Cardiac muscle cell (in vitro differentiated cells and primary cell): ENCODE results near the gene CLCN5. TPM values are rescaled to one million over a fixed set of nuclear protein-coding genes. Genes with fewer than 3 reads are reported as not detected.

ENCODE experiments used
- DNase-seq, 2 donors: peaks; one replicate each; pipeline versions ENCODE4 v3.0.0 to v3.0.0-alpha.2; 2010 to 2017; ENCODE audit warnings: low read depth in 1 of 2, low spot score in 1 of 2
- H3K27ac ChIP-seq: fragments of 200-600 bp; sonication (generic); 2 replicates; pipeline ENCODE4 v1.5.1; 2016
- H3K27me3 ChIP-seq: fragments of 200-600 bp; sonication (generic); 2 replicates; pipeline ENCODE4 v1.6.0; 2016; ENCODE audit warnings: control low read depth
- H3K36me3 ChIP-seq: fragments of 200-600 bp; sonication (generic); 2 replicates; pipeline ENCODE4 v1.5.1; 2016; ENCODE audit warnings: control low read depth
- H3K4me1 ChIP-seq: fragments of 200-600 bp; sonication (generic); 2 replicates; pipeline ENCODE4 v1.8.1; 2017; ENCODE audit warnings: low read depth, mild to moderate bottlenecking, mixed run types
- H3K4me3 ChIP-seq: fragments of 200-600 bp; sonication (generic); 2 replicates; pipeline ENCODE4 v1.5.1; 2016; ENCODE audit warnings: mild to moderate bottlenecking
- H3K9me3 ChIP-seq: fragments of 200-600 bp; sonication (generic); 2 replicates; pipeline ENCODE4 v1.5.1; 2017; ENCODE audit warnings: low read depth, mild to moderate bottlenecking, control low read depth
- CTCF ChIP-seq: IDR thresholded peaks from 2 replicates; pipeline ENCODE4 v1.5.1; 2012; ENCODE audit warnings: low read depth, mild to moderate bottlenecking, low read length
- polyA plus RNA-seq: library from polyadenylated mRNA; unstranded; fragments of >200 nt; fragmentation: Nextera tagmentation; extraction: Ambion mirVana; gene quantifications from 2 replicates; pipeline ENCODE4 v1.2.1, GENCODE V29; 2016
- total RNA-seq: library from RNA; depleted of rRNA; stranded (reverse); fragments of >200 nt; gene quantifications from 2 replicates; pipeline ENCODE4 v1.2.3, GENCODE V29; 2016

CLCN5 gene
- total and polyA plus RNA-seq, 2 experiments from 2014 or later, result 6.6 to 16.6 TPM

GRCh38 chrX:49915361-49916222, 6.8 kb upstream of the CLCN5 start:
- Histone ChIP-seq H3K4me1 (no peaks in the 10 kb centered on the region), H3K9me3 (no peaks in the 10 kb centered on the region), H3K36me3 (no peaks in the 10 kb centered on the region), H3K27me3 (no peaks in the 10 kb centered on the region), H3K27ac (no peak overlapping the region), H3K4me3 (no peak overlapping the region)
- TF ChIP-seq CTCF, result peak; percentile 79
- peak; percentile 62 to 70 for DNase-seq

- no peak overlapping the region for H3K27ac ChIP-seq
- DNase-seq, result peak; percentile 34 to 89
- no peaks in the 10 kb centered on the region for H3K27me3 ChIP-seq
- no peak overlapping the region for H3K4me3 ChIP-seq
- TF ChIP-seq CTCF, result peak; percentile 77
- H3K36me3 ChIP-seq, result no peaks in the 10 kb centered on the region
- peaks cover 5% of the 10 kb centered on the region for H3K4me1 ChIP-seq
- H3K9me3 ChIP-seq, result no peaks in the 10 kb centered on the region
These were observed 2.8 kb upstream of the CLCN5 start for GRCh38 chrX:49919617-49920016.

GRCh38 chrX:49921109-49921508, 1.3 kb upstream of the CLCN5 start:
- H3K9me3 ChIP-seq, result no peaks in the 10 kb centered on the region
- peaks cover 5% of the 10 kb centered on the region for H3K4me1 ChIP-seq
- H3K27me3 ChIP-seq, result no peaks in the 10 kb centered on the region
- peak in 1 of 2 donors; percentile 14 for DNase-seq
- no peaks in the 10 kb centered on the region for H3K36me3 ChIP-seq
- no peak overlapping the region for H3K4me3 ChIP-seq
- no peak for TF ChIP-seq CTCF
- H3K27ac ChIP-seq, result no peak overlapping the region

- no peaks in the 10 kb centered on the region for H3K36me3 ChIP-seq
These were observed 2.8 kb downstream of the CLCN5 start for GRCh38 chrX:49925176-49925575.

GRCh38 chrX:49930039-49930438, 7.6 kb downstream of the CLCN5 start:
- Histone ChIP-seq H3K27me3 (no peaks in the 10 kb centered on the region), H3K9me3 (no peaks in the 10 kb centered on the region), H3K36me3 (no peaks in the 10 kb centered on the region), H3K4me3 (no peak overlapping the region), H3K27ac (no peak overlapping the region), H3K4me1 (no peaks in the 10 kb centered on the region)
- no peak for TF ChIP-seq CTCF
- peak in 1 of 2 donors; percentile 53 for DNase-seq

More at GRCh38 chrX:49925176-49925575, 2.8 kb downstream of the CLCN5 start:
- no peak for TF ChIP-seq CTCF
- Histone ChIP-seq H3K9me3 (no peaks in the 10 kb centered on the region), H3K27ac (peak overlapping the region; percentile 69), H3K4me1 (peaks cover 5% of the 10 kb centered on the region), H3K4me3 (no peak overlapping the region), H3K27me3 (no peaks in the 10 kb centered on the region)
- no peak for DNase-seq
